Measurements from ENCODE around the gene GARIN5A. TPM values are rescaled to one million over a fixed set of nuclear protein-coding genes. Genes with fewer than 3 reads are reported as not detected.

GARIN5A gene
- total and polyA plus RNA-seq, 12 donors: 0.54 to 26.3 (median 2.0) TPM; not detected in 1

GRCh38 chr19:50453243-50453642 is 23.4 kb downstream of the GARIN5A start:
- Histone ChIP-seq H3K27me3 (peaks cover 3% of the 10 kb centered on the region), H3K4me1 (replicated peaks in 1 of 2) (no peaks in the 10 kb centered on the region), H3K9me3 (replicated peaks in 1 of 3) (no peaks in the 10 kb centered on the region), H3K27ac (no peak overlapping the region), H3K36me3 (replicated peaks in 1 of 2) (no peaks in the 10 kb centered on the region), H3K4me3 (no peak overlapping the region)
- DNase-seq: no peak
- intact Hi-C loops (cut with DNase I): no loop called here
- 89 to 97% (median 93%) methylated on average over 3 of the region's 3 CpGs for WGBS, 4 donors
- no peak for TF ChIP-seq POLR2A (IDR thresholded peaks at IDR 0.05)
- no peak for TF ChIP-seq CTCF (IDR thresholded peaks at IDR 0.05)

- no peaks in the 10 kb centered on the region for H3K4me1 ChIP-seq (replicated peaks in 1 of 2)
- TF ChIP-seq CTCF (IDR thresholded peaks at IDR 0.05) (no peak), POLR2A (IDR thresholded peaks at IDR 0.05) (no peak)
- intact Hi-C loops (cut with DNase I): no loop called here
- no peaks in the 10 kb centered on the region for H3K27me3 ChIP-seq
- DNase-seq: no peak
- no peaks in the 10 kb centered on the region for H3K9me3 ChIP-seq (replicated peaks in 1 of 3)
- H3K27ac ChIP-seq: no peak overlapping the region
- no peaks in the 10 kb centered on the region for H3K36me3 ChIP-seq (replicated peaks in 1 of 2)
- WGBS, 4 donors: 37 to 46% (median 42%) methylated on average over 2 to 13 of the region's 13 CpGs
- H3K4me3 ChIP-seq: no peak overlapping the region
These were observed 25.5 kb downstream of the GARIN5A start for GRCh38 chr19:50451223-50451534.

GRCh38 chr19:50450369-50451222 is 26.1 kb downstream of the GARIN5A start:
- Histone ChIP-seq H3K36me3 (replicated peaks in 1 of 2) (no peaks in the 10 kb centered on the region), H3K9me3 (replicated peaks in 1 of 3) (no peaks in the 10 kb centered on the region), H3K27me3 (no peaks in the 10 kb centered on the region), H3K4me3 (no peak overlapping the region), H3K27ac (no peak overlapping the region), H3K4me1 (replicated peaks in 1 of 2) (no peaks in the 10 kb centered on the region)
- intact Hi-C loops (cut with DNase I): no loop called here
- no peak for DNase-seq
- WGBS, 4 donors: 51 to 66% (median 57%) methylated on average over 20 to 30 of the region's 30 CpGs
- TF ChIP-seq POLR2A (IDR thresholded peaks at IDR 0.05) (no peak), CTCF (IDR thresholded peaks at IDR 0.05) (no peak)

GRCh38 chr19:50449236-50449899 is 27.3 kb downstream of the GARIN5A start:
- intact Hi-C loops (cut with DNase I): no loop called here
- H3K4me1 ChIP-seq (replicated peaks in 1 of 2): no peaks in the 10 kb centered on the region
- no peaks in the 10 kb centered on the region for H3K9me3 ChIP-seq (replicated peaks in 1 of 3)
- no peak overlapping the region for H3K4me3 ChIP-seq
- H3K27ac ChIP-seq: no peak overlapping the region
- H3K27me3 ChIP-seq: no peaks in the 10 kb centered on the region
- WGBS, 4 donors: 68 to 77% (median 75%) methylated on average over 7 to 14 of the region's 14 CpGs
- H3K36me3 ChIP-seq (replicated peaks in 1 of 2): no peaks in the 10 kb centered on the region
- DNase-seq: no peak
- TF ChIP-seq CTCF (IDR thresholded peaks at IDR 0.05): no peak
- TF ChIP-seq POLR2A (IDR thresholded peaks at IDR 0.05): no peak

All from adrenal gland (tissue), 12 donors.